Inferior parietal cortex (tissue), 1 donor: ENCODE data around the gene CLDN7.

Experiments used
- DNase-seq: peaks from one replicate; pipeline ENCODE4 v3.0.0-alpha.2; 2016; ENCODE audit errors: extremely low spot score

The CLDN7 gene

GRCh38 chr17:7219812-7220592 is 42.3 kb downstream of the CLDN7 start, which contains the start of the genes ACADVL and DLG4:
TSS of gene ACADVL (plus strand) at chr17:7219938. CDS start at chr17:7219985, 47 bp downstream.
TSS of gene DLG4 (minus strand) at chr17:7219836.
- DNase-seq: peak; percentile 88

- no peak for DNase-seq
Observed at GRCh38 chr17:7219229-7219811, 43.0 kb downstream of the CLDN7 start.

GRCh38 chr17:7218758-7219157 is 43.5 kb downstream of the CLDN7 start:
- DNase-seq: no peak

- DNase-seq: no peak
Observed at GRCh38 chr17:7218166-7218565, 44.1 kb downstream of the CLDN7 start.

GRCh38 chr17:7217113-7217987 is 44.9 kb downstream of the CLDN7 start:
- DNase-seq: no peak

- no peak for DNase-seq
Observed at GRCh38 chr17:7216242-7217112, 45.8 kb downstream of the CLDN7 start.

GRCh38 chr17:7215652-7216180 is 46.6 kb downstream of the CLDN7 start:
- DNase-seq: no peak

GRCh38 chr17:7215136-7215638 is 47.1 kb downstream of the CLDN7 start:
- no peak for DNase-seq

GRCh38 chr17:7214300-7215135 is 47.8 kb downstream of the CLDN7 start:
- peak; percentile 94 for DNase-seq

GRCh38 chr17:7213895-7214299 is 48.4 kb downstream of the CLDN7 start:
- DNase-seq: peak; percentile 77

- DNase-seq: no peak
Observed at GRCh38 chr17:7211491-7212273, 50.6 kb downstream of the CLDN7 start.
